ENCODE data around the gene RNPEPL1.

DNA sequence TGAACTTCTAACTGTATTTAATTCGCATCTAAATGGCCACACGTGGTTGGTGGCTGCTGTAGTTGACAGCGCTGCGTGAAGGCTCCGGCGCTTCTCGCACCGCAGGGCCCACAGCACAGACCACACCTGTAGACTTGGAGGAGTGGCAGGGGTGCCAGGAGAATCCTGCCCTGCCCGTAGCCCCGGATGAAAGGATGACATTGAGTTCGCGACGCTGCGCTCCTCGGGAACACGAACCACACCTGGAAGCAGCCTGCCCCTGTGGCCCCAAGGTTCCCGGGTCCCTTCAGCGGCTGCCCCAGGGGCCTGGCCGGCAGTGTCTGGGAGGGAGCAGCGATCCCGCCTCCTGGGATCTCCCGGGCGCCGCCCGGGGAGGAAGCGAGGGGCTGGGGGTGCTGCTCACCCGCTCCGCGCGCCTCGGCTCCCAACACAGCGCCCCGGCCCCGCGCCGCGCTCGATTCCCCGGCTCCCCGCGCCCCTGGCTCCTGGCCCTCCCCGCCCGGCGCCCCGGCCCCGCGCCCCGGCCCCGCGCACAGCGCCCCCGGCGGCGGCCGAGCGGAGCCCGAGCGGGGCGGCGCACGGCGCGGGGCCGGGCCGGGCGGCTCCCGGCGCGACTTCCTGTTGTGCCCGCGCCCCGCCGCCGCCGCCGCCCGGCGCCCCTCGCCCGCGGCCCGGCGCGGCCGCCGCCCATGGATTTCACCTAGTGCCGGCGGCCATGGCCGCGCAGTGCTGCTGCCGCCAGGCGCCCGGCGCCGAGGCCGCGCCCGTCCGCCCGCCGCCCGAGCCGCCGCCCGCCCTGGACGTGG lies at the start of gene RNPEPL1:
- TF ChIP-seq ZSCAN23 (tag by site-specific recombination; IDR thresholded peaks at IDR 0.05): no peak
- TF ChIP-seq SP7 (tag by site-specific recombination; IDR thresholded peaks at IDR 0.05): no peak
- no peak for TF ChIP-seq ZNF155 (tag by site-specific recombination; IDR thresholded peaks at IDR 0.05)
- TF ChIP-seq ZNF350 (tag by site-specific recombination; IDR thresholded peaks at IDR 0.05): no peak
- TF ChIP-seq, protein P1, sequence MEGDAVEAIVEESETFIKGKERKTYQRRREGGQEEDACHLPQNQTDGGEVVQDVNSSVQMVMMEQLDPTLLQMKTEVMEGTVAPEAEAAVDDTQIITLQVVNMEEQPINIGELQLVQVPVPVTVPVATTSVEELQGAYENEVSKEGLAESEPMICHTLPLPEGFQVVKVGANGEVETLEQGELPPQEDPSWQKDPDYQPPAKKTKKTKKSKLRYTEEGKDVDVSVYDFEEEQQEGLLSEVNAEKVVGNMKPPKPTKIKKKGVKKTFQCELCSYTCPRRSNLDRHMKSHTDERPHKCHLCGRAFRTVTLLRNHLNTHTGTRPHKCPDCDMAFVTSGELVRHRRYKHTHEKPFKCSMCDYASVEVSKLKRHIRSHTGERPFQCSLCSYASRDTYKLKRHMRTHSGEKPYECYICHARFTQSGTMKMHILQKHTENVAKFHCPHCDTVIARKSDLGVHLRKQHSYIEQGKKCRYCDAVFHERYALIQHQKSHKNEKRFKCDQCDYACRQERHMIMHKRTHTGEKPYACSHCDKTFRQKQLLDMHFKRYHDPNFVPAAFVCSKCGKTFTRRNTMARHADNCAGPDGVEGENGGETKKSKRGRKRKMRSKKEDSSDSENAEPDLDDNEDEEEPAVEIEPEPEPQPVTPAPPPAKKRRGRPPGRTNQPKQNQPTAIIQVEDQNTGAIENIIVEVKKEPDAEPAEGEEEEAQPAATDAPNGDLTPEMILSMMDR (tag by site-specific recombination; IDR thresholded peaks at IDR 0.05): no peak
